GM18526 (cell line): ENCODE data around the gene IP6K2.

Experiments used
- POLR2A ChIP-seq: IDR thresholded peaks from 3 replicates; pipeline ENCODE4 v1.6.1; 2011; ENCODE audit not compliant: insufficient read length; ENCODE audit errors: extremely low read depth

IP6K2 gene

GRCh38 chr3:48692551-48692950, 24.5 kb downstream of the IP6K2 start:
- no peak for TF ChIP-seq POLR2A

GRCh38 chr3:48690846-48691458, 26.1 kb downstream of the IP6K2 start:
- no peak for TF ChIP-seq POLR2A

DNA sequence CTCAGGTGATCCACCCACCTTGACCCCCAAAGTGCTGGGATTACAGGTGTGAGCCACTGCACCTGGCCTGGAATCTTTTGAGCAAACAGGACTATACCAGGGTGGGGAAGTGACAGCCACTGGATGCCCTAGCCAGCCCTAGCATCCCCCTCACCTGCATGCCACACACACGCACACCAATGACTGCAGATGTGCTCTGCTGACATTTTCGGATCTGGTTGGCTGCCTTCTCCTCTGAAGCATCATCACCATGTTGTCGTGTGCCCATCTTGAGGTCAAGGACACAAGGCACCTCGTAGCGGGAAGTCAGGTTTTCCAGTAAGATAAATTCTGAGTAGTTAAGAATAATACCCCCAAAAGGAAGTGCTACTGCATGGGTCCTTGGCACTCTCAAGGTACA, 27.6 kb downstream of the IP6K2 start:
- TF ChIP-seq POLR2A = no peak

DNA sequence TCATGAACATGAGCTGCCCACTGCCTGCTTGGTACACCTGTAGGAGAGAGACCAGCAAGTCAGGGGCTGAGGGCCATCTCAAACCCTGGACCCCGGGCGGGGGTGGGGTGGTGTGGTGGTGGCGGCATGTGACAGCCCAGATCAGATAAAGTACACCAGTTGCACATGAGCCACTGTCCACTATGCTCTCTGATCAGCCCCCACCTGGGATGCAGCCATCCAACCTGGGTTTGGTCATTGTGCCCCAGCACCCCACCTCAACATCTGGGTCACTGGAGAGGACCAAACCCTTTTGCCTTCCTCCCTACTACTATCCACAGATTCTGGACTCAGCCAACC, 28.3 kb downstream of the IP6K2 start:
- TF ChIP-seq POLR2A = no peak

DNA sequence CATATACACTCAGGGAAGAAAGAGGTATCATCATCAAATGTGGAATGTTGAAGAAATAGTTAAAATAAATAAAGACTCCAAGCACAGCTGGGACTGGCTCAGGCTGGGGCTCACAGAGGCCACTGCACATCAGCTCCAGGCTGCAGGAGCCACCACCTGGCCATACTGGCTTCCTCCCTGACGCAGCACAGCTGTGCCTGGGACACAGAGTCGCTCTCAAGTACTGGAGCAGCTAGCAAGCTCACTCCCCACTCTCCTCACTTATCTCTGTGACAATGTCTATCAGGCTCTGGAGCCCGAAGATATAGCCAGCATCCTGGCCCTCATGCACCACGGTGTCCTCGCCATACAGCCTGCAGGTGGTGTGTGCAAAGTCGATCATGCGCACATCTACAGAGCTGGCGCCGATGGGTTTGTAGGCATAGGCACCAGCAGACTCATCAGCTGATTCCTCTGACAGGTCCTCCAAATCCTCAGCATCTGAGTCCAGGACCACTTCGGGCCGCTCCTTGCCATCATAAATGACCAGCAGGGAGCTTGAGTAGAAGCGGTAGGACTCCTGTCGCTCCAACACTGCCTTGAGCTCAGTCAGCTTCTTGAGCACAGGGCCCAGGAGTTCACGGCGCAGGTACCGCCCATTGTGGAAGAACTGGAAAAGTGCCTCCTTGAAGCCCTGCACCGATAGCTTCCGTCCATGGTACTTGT, 28.8 kb downstream of the IP6K2 start:
- no peak for TF ChIP-seq POLR2A

DNA sequence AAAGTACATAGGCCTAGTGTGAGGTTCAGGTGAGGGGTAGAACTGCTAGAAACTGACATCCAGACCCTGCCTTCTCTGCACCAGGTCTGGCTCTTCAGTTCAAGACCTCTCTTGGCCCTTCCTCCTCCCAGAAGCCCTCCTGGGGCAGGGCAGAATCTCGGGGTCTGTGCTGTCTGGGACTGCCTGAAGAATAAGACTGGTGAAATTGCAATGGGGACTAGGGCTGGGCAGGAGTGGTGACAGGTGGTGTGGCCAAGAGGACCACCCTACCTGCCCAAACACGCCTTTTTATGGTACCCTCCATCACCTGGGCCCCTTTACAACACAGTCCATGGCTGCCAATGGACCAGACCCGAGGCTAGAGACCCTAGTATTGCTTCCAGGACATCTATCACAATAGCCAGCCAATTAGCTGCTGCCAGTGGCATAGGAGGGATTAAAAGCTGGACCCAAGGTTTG, 29.8 kb downstream of the IP6K2 start:
- no peak for TF ChIP-seq POLR2A

DNA sequence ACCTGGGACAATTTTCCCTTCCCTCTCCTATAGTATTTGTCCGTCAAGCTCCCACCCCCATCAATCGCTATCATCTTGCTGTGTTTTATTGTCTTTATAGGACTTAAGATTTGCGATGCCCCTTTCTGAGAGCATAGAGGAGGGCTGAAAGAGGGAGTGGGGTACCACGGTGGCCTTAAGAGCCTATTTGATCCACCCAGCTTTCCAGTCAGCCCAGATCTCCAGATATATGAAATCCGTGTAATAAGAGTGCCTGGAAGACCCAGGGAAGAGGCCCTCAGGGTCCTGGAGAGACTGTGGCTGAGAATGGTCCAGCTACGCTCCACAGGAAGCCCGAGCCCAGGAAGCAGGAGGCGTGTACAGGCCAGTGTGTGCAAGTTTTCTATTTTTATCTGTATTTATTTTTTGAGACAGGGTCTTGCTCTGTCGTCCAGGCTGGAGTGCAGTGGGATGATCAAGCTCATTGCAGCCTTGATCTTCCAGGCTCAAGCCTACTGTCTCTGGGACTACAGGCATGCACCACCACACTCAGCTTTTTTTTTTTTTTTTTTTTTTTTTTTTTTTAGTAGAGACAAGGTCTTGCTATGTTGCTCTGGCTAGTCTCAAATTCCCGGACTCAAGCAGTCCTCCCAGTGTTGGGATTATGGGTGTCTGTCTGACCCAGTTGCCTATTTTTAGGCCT, 30.3 kb downstream of the IP6K2 start:
- TF ChIP-seq POLR2A = no peak

- TF ChIP-seq POLR2A = peak; percentile 92
Observed at GRCh38 chr3:48685603-48686511, 31.2 kb downstream of the IP6K2 start, which contains the start of gene NCKIPSD. Gene NCKIPSD (minus strand): TSS chr3:48685915. CDS start chr3:48685807, 108 bp downstream.

DNA sequence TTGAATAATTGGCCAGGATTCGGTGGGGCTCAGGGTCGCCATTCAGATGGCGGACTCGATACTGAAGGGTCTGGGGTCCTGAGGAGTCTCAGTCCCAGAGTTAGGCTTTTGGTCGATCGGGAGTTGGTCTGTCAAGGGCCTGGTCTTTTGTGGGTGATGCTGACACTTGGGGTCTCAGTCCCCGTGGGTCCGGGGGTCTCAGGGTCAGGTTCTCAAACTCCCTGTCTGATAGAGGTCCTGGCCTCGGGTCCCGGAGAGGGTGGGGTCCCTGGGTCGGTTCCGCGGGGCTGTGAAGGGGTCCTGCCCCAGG, 31.8 kb downstream of the IP6K2 start:
- TF ChIP-seq POLR2A = no peak

- no peak for TF ChIP-seq POLR2A
Observed at GRCh38 chr3:48684480-48685143, 32.4 kb downstream of the IP6K2 start.

DNA sequence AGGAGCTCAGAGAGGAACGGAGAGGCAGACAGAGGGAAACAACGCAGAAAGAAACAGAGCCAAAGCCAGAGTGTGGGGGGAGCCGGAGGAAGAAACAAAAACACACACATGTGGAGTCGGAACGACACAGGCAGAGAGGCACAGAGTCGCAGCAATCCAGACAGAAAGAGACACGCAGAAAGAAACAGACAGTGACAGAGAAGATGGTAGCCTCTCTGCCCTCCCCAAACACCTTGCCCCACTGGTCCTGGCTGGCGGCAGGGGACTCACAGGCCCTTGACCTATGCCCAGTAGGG, 33.0 kb downstream of the IP6K2 start:
- no peak for TF ChIP-seq POLR2A

DNA sequence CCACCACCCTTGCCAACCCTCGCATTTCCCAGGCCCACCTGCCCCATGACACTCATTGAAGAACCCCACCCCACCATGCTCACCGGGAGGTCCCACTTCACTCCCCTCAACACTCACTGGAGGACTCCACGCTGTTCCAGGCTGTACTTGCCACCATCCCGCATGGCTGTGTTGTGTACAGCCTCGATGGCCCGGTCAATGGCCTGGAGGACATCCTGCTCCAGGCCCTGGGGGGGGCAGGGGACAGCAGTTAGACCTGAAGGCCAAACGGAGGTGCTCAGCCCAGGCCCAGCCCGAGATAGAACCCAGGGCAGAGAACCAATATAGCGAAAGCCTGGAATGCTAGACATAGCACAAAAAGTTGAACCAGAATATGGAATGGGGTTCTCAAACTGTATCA, 34.2 kb downstream of the IP6K2 start:
- no peak for TF ChIP-seq POLR2A

DNA sequence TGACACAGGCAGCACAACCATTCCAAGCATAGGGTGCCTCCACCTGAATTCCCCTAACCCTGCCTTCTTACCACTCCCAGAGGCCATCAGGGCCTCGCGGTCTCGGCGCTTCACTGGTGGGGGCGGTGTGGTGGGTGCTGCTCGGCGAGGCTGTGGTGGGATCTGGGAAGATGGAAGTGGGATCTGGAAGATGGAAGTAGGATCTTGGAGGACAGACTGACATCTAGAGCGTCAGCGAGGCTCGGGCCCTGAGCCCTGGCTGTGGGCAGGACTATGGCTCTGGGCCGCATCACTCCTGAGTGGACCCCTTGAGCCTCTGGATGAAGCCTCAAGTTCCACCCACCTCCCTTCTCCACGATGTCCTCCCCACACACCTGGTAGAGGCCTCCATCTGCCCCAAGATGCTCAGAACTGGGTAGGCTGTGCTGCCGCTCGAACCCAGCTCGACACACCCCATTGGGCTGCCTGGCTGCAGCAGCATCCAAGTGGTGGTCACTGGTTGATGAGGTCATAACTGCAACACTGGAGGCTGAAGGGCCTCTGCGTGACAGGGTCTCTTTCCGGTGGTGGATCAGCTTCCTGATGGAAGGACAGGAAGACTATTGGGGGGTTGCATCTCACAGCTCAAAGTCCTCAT, 34.9 kb downstream of the IP6K2 start:
- no peak for TF ChIP-seq POLR2A

DNA sequence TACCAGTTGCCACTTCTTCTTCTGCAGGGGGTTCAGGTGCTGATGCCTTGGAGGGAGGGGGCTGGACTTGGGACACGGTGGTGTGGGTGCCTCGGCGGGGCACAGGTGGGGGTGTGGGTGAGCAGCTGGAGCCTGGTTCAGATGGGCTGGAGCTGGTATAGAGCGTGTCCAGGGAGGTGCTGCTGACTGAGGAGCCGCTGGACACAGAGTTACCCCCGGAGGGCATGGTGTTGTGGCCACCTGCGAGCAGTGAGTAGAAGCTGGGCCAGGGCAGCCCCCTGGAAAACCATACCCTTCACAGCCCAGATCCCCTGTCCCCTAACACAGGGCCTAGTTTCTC, 35.5 kb downstream of the IP6K2 start:
- TF ChIP-seq POLR2A = no peak
